OCI-LY7 (cell line): ENCODE results near the gene RADIL. TPM values are rescaled to one million over a fixed set of nuclear protein-coding genes. Genes with fewer than 3 reads are reported as not detected.

Source experiments
- BruUV-seq: library from RNA; stranded (reverse); fragments of 400-500 nt; replicated peaks from 2 replicates; lab custom pipeline; 2021; lab: Mats Ljungman, UMichigan
- CTCF ChIA-PET: fragments of 300-600 bp; sonication (Branson Sonifier 250); formaldehyde crosslinking; loops from one replicate; lab custom pipeline; 2022; ENCODE audit warnings: antibody characterized with exemption; ENCODE audit not compliant: unreplicated experiment; lab: Charles Lee
- POLR2A ChIA-PET: fragments of 300-600 bp; sonication (Branson Sonifier 250); formaldehyde crosslinking; loops from one replicate; lab custom pipeline; 2022; ENCODE audit warnings: antibody characterized with exemption; lab: Charles Lee
- DNase-seq: peaks from one replicate; pipeline ENCODE4 v3.0.0-alpha.2; 2015; ENCODE audit warnings: low spot score
- H2AFZ ChIP-seq: fragments of 200-600 bp; sonication (generic), shearing (Covaris generic); 2 replicates; pipeline ENCODE4 v1.6.1; 2014; ENCODE audit warnings: mild to moderate bottlenecking, antibody characterized with exemption, low read length, moderate library complexity
- H3K27ac ChIP-seq: fragments of 200-600 bp; sonication (generic); 2 replicates; pipeline ENCODE4 v1.5.1; 2014; ENCODE audit warnings: mixed run types, low read depth, mild to moderate bottlenecking, moderate library complexity, low read length, inconsistent platforms; ENCODE audit not compliant: poor library complexity, severe bottlenecking
- H3K36me3 ChIP-seq: fragments of 200-600 bp; sonication (generic); 2 replicates; pipeline ENCODE4 v1.6.1; 2014; ENCODE audit warnings: mild to moderate bottlenecking, antibody characterized with exemption, low read length, moderate library complexity, mixed read lengths; ENCODE audit not compliant: insufficient read depth
- H3K4me1 ChIP-seq: fragments of 200-600 bp; sonication (generic); 2 replicates; pipeline ENCODE4 v1.5.1; 2014; ENCODE audit warnings: mild to moderate bottlenecking, low read length; ENCODE audit not compliant: insufficient read depth, poor library complexity, severe bottlenecking
- H3K4me2 ChIP-seq: fragments of 200-600 bp; sonication (generic); 2 replicates; pipeline ENCODE4 v1.6.1; 2014; ENCODE audit warnings: mild to moderate bottlenecking, low read length
- H3K4me3 ChIP-seq: fragments of 200-600 bp; sonication (generic); 2 replicates; pipeline ENCODE4 v1.5.1; 2014; ENCODE audit warnings: mild to moderate bottlenecking, low read depth, low read length; ENCODE audit not compliant: poor library complexity, severe bottlenecking
- H3K79me2 ChIP-seq: fragments of 200-600 bp; sonication (generic); 2 replicates; pipeline ENCODE4 v1.6.1; 2016; ENCODE audit warnings: low read depth, mild to moderate bottlenecking, low read length, moderate library complexity, mixed read lengths; ENCODE audit not compliant: insufficient read depth
- H3K9me2 ChIP-seq: fragments of 200-600 bp; sonication (generic); 2 replicates; pipeline ENCODE4 v1.6.1; 2016; ENCODE audit warnings: mild to moderate bottlenecking, low read length, mixed read lengths; ENCODE audit not compliant: insufficient read depth
- H3K9me3 ChIP-seq: fragments of 200-600 bp; sonication (generic); 2 replicates; pipeline ENCODE4 v1.6.1; 2014; ENCODE audit warnings: mild to moderate bottlenecking, mixed run types, low read length, mixed read lengths
- H4K20me1 ChIP-seq: fragments of 200-600 bp; sonication (generic); 2 replicates; pipeline ENCODE4 v1.6.1; 2014; ENCODE audit warnings: mild to moderate bottlenecking, antibody characterized with exemption, low read length, moderate library complexity, mixed read lengths; ENCODE audit not compliant: insufficient read depth
- CTCF ChIP-seq: fragments of 200-600 bp; sonication (generic); conservative IDR thresholded peaks from 2 replicates; pipeline ENCODE4 v1.5.1; 2014; ENCODE audit warnings: mild to moderate bottlenecking, antibody characterized with exemption, low read length, moderate library complexity, mixed read lengths
- EZH2phosphoT487 ChIP-seq: fragments of 200-600 bp; sonication (generic); IDR thresholded peaks from 2 replicates; pipeline ENCODE4 v1.6.1; 2018; ENCODE audit warnings: low read depth, borderline replicate concordance, mild to moderate bottlenecking, mixed run types, antibody characterized with exemption, low read length, moderate library complexity, mixed read lengths
- intact Hi-C: fragments of 100-400 bp; cut with micrococcal nuclease; formaldehyde crosslinking; loops from one replicate; pipeline ENCODE4 v1.10.0; 2022; ENCODE audit not compliant: unreplicated experiment
- total RNA-seq, 2 experiments: library from RNA; depleted of rRNA in 1 of 2; stranded (reverse); fragments of >200 nt in 1 of 2; shearing (Covaris generic) in 1 of 2; gene quantifications; 2 replicates each; pipeline ENCODE4 v1.2.3, GENCODE V29; 2014 to 2022

RADIL gene
- total RNA-seq, 2 experiments from 2014 or later: 0.34 TPM; not detected in 1

- H3K4me3 ChIP-seq: no peak overlapping the region
- TF ChIP-seq CTCF (no peak), EZH2phosphoT487 (no peak)
- no peak for DNase-seq
- ChIA-PET POLR2A (no interaction called here), CTCF (no interaction called here)
- H3K79me2 ChIP-seq: no peaks in the 10 kb centered on the region
- intact Hi-C loops: no loop called here
- no peaks in the 10 kb centered on the region for H3K9me2 ChIP-seq
- H3K4me1 ChIP-seq: no peaks in the 10 kb centered on the region
- no TSS peak for BruUV-seq
- H2AFZ ChIP-seq: no peak overlapping the region
- H3K4me2 ChIP-seq: no peak overlapping the region
- no peak overlapping the region for H3K27ac ChIP-seq
- H3K9me3 ChIP-seq: no peaks in the 10 kb centered on the region
- H3K36me3 ChIP-seq: peaks cover 38% of the 10 kb centered on the region
- H4K20me1 ChIP-seq: no peaks in the 10 kb centered on the region
Observed at GRCh38 chr7:4763091-4763793, 120.3 kb downstream of the RADIL start.

- Histone ChIP-seq H3K4me2 (no peak overlapping the region), H2AFZ (no peak overlapping the region), H3K4me3 (no peak overlapping the region), H3K27ac (no peak overlapping the region), H3K36me3 (peaks cover 47% of the 10 kb centered on the region), H3K9me2 (no peaks in the 10 kb centered on the region), H3K79me2 (no peaks in the 10 kb centered on the region), H3K9me3 (no peaks in the 10 kb centered on the region), H3K4me1 (no peaks in the 10 kb centered on the region), H4K20me1 (no peaks in the 10 kb centered on the region)
- DNase-seq: no peak
- CTCF ChIA-PET: no interaction called here
- BruUV-seq: no TSS peak
- POLR2A ChIA-PET: interaction anchor here (0.5 kb wide), 1 partner anchor 367 kb away, joined by 5 read pairs; no protein-coding TSS in a partner anchor
- TF ChIP-seq CTCF (no peak), EZH2phosphoT487 (no peak)
- intact Hi-C loops: no loop called here
Observed at GRCh38 chr7:4762121-4763055, 121.1 kb downstream of the RADIL start.
